HEK293T (cell line): ENCODE results near the gene HYDIN.

Experiments
- CTCF ChIA-PET: fragments of 350-600 bp; formaldehyde crosslinking; extraction: SDS; loops from one replicate; lab custom pipeline; 2021; ENCODE audit warnings: antibody characterized with exemption, inconsistent platforms; lab: Yijun Ruan, JAX
- POLR2A ChIA-PET: fragments of 350-600 bp; formaldehyde crosslinking; extraction: SDS; loops from one replicate; lab custom pipeline; 2020; ENCODE audit warnings: antibody characterized with exemption, inconsistent platforms; lab: Yijun Ruan, JAX
- DNase-seq: peaks from one replicate; pipeline ENCODE4 v3.0.0; 2012; ENCODE audit warnings: mixed read lengths; ENCODE audit errors: extremely low spot score
- ARNT ChIP-seq: fragments of 450-650 bp; IDR thresholded peaks from 2 replicates; pipeline ENCODE4 v1.6.1; 2017; ENCODE audit warnings: mild to moderate bottlenecking
- BHLHE40 ChIP-seq: fragments of 450-650 bp; IDR thresholded peaks from 2 replicates; pipeline ENCODE4 v1.6.1; 2016; ENCODE audit warnings: mild to moderate bottlenecking, moderate library complexity, borderline replicate concordance
- CTBP1 ChIP-seq: fragments of 450-650 bp; IDR thresholded peaks from 2 replicates; pipeline ENCODE4 v1.6.1; 2016; ENCODE audit warnings: borderline replicate concordance
- ELF4 ChIP-seq: fragments of 450-650 bp; IDR thresholded peaks from 2 replicates; pipeline ENCODE4 v1.6.1; 2017; ENCODE audit warnings: antibody characterized with exemption
- FOXA1 ChIP-seq: fragments of 450-650 bp; IDR thresholded peaks from 2 replicates; pipeline ENCODE4 v1.6.1; 2016; ENCODE audit warnings: mild to moderate bottlenecking
- FOXK2 ChIP-seq: fragments of 450-650 bp; IDR thresholded peaks from 2 replicates; pipeline ENCODE4 v1.6.1; 2016; ENCODE audit warnings: mild to moderate bottlenecking
- FOXM1 ChIP-seq: fragments of 450-650 bp; IDR thresholded peaks from 2 replicates; pipeline ENCODE4 v1.6.1; 2017; ENCODE audit warnings: mild to moderate bottlenecking, borderline replicate concordance
- HDGF ChIP-seq: fragments of 450-650 bp; IDR thresholded peaks from 2 replicates; pipeline ENCODE4 v1.6.1; 2017; ENCODE audit warnings: antibody characterized with exemption, borderline replicate concordance
- L3MBTL2 ChIP-seq: fragments of 450-650 bp; conservative IDR thresholded peaks from 2 replicates; pipeline ENCODE4 v1.6.1; 2016; ENCODE audit warnings: mild to moderate bottlenecking
- LEF1 ChIP-seq: fragments of 450-650 bp; IDR thresholded peaks from 2 replicates; pipeline ENCODE4 v1.6.1; 2017; ENCODE audit warnings: mild to moderate bottlenecking, borderline replicate concordance
- NFRKB ChIP-seq: fragments of 450-650 bp; IDR thresholded peaks from 2 replicates; pipeline ENCODE4 v1.6.1; 2016; ENCODE audit warnings: mild to moderate bottlenecking, moderate library complexity
- SP1 ChIP-seq: fragments of 450-650 bp; IDR thresholded peaks from 2 replicates; pipeline ENCODE4 v1.6.1; 2017
- SUZ12 ChIP-seq: fragments of 450-650 bp; IDR thresholded peaks from 2 replicates; pipeline ENCODE4 v1.6.1; 2016; ENCODE audit warnings: mild to moderate bottlenecking
- TARDBP ChIP-seq: fragments of 450-650 bp; IDR thresholded peaks from 2 replicates; pipeline ENCODE4 v1.6.1; 2016
- ZNF384 ChIP-seq: fragments of 450-650 bp; IDR thresholded peaks from 2 replicates; pipeline ENCODE4 v1.6.1; 2016
- TF ChIP-seq, protein P1 (sequence below): fragments of 450-650 bp; IDR thresholded peaks from 2 replicates; pipeline ENCODE4 v1.6.1; 2016

The HYDIN gene

DNA sequence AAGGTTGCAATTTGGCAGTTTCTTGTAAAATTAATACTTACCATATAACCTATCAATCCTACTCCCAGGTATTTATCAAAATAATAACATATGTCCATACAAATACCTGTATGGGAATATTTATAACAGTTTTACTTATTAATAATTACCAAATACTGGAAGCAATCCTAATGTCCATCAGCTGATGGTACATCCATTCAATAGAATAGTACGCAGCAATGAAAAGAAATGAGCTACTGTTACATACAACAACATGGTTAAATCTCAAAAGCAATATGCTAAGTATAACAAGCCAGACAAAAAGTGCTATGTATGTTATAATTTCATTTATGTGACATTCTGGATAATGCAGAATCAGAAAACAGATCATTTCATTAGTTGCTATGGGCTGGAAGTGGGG, 1.2 kb downstream of the HYDIN start:
- ChIA-PET POLR2A (no interaction called here), CTCF (no interaction called here)
- TF ChIP-seq, protein P1, sequence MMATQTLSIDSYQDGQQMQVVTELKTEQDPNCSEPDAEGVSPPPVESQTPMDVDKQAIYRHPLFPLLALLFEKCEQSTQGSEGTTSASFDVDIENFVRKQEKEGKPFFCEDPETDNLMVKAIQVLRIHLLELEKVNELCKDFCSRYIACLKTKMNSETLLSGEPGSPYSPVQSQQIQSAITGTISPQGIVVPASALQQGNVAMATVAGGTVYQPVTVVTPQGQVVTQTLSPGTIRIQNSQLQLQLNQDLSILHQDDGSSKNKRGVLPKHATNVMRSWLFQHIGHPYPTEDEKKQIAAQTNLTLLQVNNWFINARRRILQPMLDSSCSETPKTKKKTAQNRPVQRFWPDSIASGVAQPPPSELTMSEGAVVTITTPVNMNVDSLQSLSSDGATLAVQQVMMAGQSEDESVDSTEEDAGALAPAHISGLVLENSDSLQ = no peak
- TF ChIP-seq ELF4 (no peak), FOXK2 (no peak), SP1 (no peak), CTBP1 (no peak), SUZ12 (no peak), LEF1 (no peak), FOXM1 (no peak), ARNT (no peak), ZNF384 (no peak), L3MBTL2 (no peak), NFRKB (no peak), TARDBP (no peak), BHLHE40 (no peak), HDGF (no peak), FOXA1 (no peak)
- DNase-seq = no peak

DNA sequence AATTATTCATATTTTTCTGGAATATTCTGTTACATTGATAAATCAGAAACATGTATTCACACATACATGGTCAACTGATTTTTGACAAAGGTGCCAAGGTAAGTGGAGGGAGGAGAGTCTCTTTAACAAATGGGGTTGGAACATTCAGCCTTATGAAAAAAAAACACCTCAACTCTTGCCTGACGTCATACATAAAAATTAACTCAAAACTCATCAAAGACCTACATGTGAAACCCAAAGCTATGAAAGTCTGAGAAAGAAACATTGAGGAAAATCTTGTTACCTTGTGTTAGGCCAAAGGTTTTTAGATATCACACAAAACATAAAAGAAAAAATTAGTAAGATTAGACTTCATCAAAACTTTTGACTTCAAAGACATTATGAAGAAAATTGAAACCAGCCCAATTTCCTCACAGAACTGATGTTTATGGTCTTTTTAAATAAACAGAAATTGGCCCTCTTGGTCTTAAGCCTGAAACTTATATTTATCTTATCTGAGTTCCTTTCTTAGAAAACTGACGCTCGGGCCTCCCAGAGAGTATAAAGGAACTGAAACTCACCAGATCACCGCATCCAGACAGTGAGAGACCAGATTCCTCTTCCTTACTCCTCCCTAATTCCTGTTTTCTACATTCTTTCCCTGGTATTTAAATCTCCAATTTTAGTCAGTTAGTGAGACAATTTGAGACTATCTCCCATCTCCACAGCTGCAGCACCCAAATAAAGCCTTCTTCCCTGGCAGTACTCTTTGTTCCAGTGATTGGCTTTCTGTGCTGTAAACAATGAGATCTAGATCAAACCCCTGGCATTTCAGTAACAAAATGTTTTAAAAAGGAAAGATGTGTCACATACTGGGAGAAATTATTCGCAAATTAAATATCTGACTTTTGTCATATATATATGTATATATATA, 4.0 kb downstream of the HYDIN start:
- TF ChIP-seq BHLHE40 = no peak
- TF ChIP-seq SUZ12 = no peak
- no peak for TF ChIP-seq CTBP1
- no peak for TF ChIP-seq FOXM1
- no peak for TF ChIP-seq LEF1
- no peak for TF ChIP-seq TARDBP
- TF ChIP-seq, protein P1 = no peak
- no peak for TF ChIP-seq SP1
- no peak for TF ChIP-seq ZNF384
- DNase-seq = no peak
- POLR2A ChIA-PET = no interaction called here
- CTCF ChIA-PET = no interaction called here

DNA sequence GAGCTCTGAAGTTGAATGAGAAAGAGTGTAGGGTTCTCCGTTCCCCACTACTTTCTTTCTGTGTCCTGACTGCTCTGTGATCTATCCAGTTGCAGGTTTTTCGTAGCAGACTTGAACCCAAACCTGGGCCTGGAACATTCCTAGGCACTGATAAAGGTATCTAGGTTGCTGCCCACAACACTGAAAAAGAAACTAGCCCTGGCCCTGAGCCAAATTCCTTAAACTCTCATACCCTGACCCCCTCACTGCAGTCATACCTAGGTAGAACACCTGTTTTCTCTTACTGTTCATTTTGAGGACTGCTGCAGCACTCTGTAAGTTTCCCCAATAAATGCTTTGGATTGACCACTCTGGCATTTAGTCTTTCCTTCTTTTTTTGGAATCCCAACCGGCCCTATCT, 5.4 kb downstream of the HYDIN start:
- no peak for DNase-seq
- CTCF ChIA-PET = no interaction called here
- POLR2A ChIA-PET = no interaction called here

GRCh38 chr16:71218306-71218963, 12.1 kb downstream of the HYDIN start:
- TF ChIP-seq SUZ12 = no peak
- TF ChIP-seq NFRKB = no peak
- no peak for TF ChIP-seq ZNF384
- TF ChIP-seq ELF4 = no peak
- no peak for TF ChIP-seq FOXK2
- TF ChIP-seq CTBP1 = no peak
- TF ChIP-seq SP1 = no peak
- TF ChIP-seq TARDBP = no peak
- TF ChIP-seq LEF1 = no peak
- TF ChIP-seq ARNT = no peak
- TF ChIP-seq BHLHE40 = no peak
- TF ChIP-seq, protein P1 = no peak
- TF ChIP-seq L3MBTL2 = no peak
- TF ChIP-seq FOXA1 = no peak
- no peak for TF ChIP-seq FOXM1
- no peak for TF ChIP-seq HDGF
- ChIA-PET CTCF (no interaction called here), POLR2A (no interaction called here)
- DNase-seq = no peak

More for the DNA sequence above, 5.4 kb downstream of the HYDIN start:
- TF ChIP-seq CTBP1 (no peak), TARDBP (no peak)
- TF ChIP-seq, protein P1 = no peak

DNA sequence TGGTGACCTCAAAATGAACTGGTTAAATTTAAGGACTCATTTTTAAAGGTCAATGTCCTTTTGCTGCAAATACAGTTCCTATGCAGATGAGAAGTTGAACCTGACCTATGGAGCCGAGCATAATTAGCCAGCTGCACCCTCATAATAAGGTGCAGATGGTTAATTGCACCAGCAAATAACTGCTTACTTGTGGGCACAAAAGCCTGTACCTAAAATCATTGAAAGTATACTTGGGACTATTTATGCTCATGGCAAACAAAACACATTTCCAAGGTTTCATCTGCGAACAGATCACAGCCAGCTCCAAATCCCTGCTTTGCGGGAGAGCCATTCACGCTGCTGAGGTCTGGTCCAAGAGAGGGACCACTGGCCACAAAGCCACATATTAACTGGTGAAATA, 13.0 kb downstream of the HYDIN start:
- no peak for DNase-seq

More for the DNA sequence above, 13.0 kb downstream of the HYDIN start:
- POLR2A ChIA-PET = no interaction called here
- no peak for TF ChIP-seq NFRKB
- TF ChIP-seq BHLHE40 = no peak
- no peak for TF ChIP-seq CTBP1
- no peak for TF ChIP-seq TARDBP
- TF ChIP-seq, protein P1 = no peak
- no peak for TF ChIP-seq FOXK2
- no peak for TF ChIP-seq FOXA1
- TF ChIP-seq FOXM1 = no peak
- TF ChIP-seq ARNT = no peak
- no peak for TF ChIP-seq L3MBTL2
- TF ChIP-seq ZNF384 = no peak
- no peak for TF ChIP-seq SUZ12
- CTCF ChIA-PET = no interaction called here
